Activated T-cell treated with anti-CD3 and anti-CD28 coated beads, Interleukin-2, amount 50 U/mL, for 48 hours (primary cell): Measurements from ENCODE around the gene GNAT3.

ENCODE experiments used
- DNase-seq, 2 experiments: peaks; one replicate each; pipeline ENCODE4 v3.0.0-alpha.2; 2020

The GNAT3 gene

GRCh38 chr7:80460857-80461256 lies 51.0 kb downstream of the GNAT3 start:
- no peak for DNase-seq

- DNase-seq, result no peak
Observed at GRCh38 chr7:80459776-80460510, 51.9 kb downstream of the GNAT3 start.

- DNase-seq, result no peak
Observed at GRCh38 chr7:80458822-80459725, 52.8 kb downstream of the GNAT3 start.

- no peak for DNase-seq
Observed at GRCh38 chr7:80453699-80454340, 58.0 kb downstream of the GNAT3 start.

GRCh38 chr7:80450621-80451308 lies 61.1 kb downstream of the GNAT3 start:
- no peak for DNase-seq

DNA sequence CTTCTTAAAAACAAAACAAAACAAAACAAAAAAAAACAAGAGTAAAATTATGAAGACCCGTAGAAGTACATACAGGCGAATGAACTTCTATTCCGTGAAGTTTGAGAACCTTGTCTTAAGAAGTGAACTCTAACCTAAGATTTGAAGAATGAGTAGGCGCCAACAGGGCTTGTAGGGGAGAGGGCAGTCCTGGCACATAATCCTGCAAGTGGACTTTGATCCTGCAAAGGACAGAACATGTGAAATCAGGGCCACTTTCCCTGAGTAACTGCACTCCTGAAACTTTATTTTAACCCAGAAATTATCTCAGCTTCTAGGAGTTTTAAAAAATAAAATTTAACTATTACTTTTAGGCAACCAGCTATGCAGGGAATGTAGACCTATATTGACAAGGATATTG lies 62.0 kb downstream of the GNAT3 start:
- DNase-seq, result no peak

DNA sequence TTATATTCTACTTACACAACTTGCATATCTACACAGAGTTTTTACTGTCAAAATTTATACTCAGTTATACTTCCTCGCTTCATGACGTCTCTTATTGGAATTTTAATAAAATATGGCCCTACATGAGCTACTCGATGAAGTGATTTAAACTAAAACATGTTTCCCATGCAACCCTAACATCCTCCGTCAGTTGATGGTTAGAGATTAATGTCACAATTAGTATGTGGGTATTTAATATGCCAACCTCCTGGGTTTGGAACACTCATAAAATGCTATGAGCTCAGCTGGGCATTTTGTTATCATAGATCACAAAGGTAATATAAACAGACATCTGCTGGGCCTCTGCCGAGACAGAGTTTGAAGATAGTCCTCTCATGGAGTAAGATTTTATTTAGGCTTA lies 66.5 kb downstream of the GNAT3 start:
- no peak for DNase-seq

GRCh38 chr7:80444811-80445210 lies 67.1 kb downstream of the GNAT3 start:
- DNase-seq, result no peak

GRCh38 chr7:80443325-80443724 lies 68.5 kb downstream of the GNAT3 start:
- DNase-seq, result no peak

DNA sequence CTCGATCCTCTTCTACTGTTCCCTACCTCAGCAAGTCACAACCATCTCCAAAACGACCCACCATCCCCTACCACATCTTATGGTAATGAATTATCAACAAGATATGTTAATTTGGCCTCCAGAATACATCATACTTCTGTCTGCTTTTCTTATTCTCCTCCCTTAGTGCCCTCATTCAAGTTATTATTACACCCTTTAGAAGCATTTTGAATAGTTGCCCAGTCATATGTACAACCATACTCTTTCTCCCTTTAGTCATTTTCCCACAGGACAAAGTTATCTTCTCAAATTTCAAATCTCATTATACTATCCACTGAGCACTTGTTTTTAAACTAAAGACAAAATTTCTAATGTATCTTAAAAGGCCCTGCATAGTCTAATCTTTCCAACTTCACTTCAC lies 71.0 kb downstream of the GNAT3 start:
- no peak for DNase-seq

GRCh38 chr7:80439894-80440821 lies 71.7 kb downstream of the GNAT3 start:
- DNase-seq, result no peak

DNA sequence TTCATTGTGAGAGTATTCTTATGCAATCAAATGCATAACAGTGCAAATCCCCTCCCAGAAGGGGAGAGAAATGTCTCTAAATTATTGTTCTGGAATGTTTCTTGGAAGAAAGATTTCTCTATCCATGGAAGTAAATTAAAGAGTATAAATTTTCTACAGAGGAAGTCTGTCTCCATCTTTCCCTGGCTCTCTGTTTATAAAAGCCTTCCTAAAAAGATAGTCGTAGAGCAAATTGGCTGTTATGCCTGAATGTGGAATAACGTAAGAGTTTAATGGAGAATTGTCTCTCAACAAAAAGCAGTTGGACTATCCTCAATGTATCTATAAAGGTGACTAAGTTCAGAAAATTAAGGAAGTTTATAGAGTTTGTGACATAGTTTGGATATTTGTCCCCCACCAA lies 76.3 kb downstream of the GNAT3 start:
- DNase-seq, result no peak

DNA sequence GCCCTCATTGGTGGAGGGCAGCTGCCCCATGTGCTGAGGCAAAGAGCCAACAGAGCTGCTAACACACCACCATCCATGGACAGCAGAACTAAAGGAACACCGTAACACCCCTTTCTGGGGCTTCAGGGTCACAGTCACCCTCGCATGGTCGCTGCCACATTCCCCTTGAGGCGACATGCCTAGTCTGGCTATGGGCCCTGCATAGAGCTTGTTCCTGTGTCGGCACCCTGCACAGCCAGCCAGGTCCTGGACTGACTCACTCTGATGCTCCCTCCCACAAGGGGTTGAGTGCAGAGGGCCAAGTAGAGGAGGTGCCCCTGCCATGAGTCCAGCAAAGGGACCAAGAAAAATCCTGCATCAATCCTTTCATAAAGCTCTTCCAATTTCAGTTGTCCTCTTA lies 77.8 kb downstream of the GNAT3 start:
- no peak for DNase-seq

DNA sequence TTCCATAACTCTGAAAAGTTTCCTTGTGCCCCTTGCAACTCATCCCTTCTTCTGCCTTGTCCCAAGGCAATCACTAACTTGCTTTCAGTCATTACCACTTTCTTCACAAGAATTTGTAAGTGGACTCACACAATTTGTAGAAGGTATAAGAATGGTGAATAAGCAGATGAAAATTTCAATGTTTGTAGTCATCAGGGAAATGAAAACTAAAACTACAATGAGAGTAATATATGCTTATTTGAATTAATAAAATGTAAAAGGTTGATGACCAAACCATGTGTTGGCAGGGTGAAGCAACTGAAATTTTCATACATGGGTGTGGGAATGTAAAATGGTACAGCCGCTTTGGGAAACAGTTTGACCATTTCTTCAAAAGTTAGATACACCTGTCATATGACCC lies 79.7 kb downstream of the GNAT3 start:
- DNase-seq, result no peak

- no peak for DNase-seq
Observed at GRCh38 chr7:80429181-80429580, 82.7 kb downstream of the GNAT3 start.

GRCh38 chr7:80428161-80429054 lies 83.5 kb downstream of the GNAT3 start:
- no peak for DNase-seq

DNA sequence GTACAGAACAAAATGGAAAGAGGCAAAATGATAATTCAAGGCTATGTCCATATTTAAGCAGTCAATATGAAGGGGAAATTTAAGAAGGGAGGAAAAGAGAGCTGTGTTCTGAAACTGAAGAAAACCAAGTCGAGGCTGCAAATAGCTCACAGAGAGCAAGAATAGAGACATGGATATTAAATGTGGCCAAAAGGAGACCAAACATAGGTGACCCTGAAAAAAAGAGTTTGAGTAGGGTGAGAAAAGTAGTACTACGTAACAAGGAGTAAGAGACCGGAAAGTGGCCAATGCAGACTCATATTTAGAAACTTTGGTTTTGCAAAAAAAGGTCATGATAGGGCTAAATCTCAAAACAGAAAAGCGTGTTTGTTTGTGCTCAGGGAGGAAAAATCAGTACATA lies 84.6 kb downstream of the GNAT3 start:
- DNase-seq, result no peak

DNA sequence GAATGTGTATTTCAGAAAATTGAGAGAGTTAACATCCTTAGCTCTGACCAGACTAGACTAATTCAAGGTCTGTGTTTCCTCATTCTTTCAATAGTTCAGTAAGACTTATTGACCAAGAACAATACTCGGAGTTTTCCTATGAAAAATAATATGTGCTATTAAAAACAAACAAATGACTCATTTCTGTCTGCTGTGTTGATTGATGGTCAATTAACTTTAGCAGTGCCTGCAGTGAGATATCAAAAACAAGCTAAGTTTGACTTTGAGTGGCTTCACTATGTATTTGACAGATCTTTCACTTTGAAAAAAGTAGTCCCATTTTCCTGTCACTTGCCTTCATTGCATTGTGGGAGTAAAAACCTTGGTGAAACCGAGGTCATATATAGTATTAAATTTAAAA lies 91.0 kb downstream of the GNAT3 start:
- DNase-seq, result no peak

DNA sequence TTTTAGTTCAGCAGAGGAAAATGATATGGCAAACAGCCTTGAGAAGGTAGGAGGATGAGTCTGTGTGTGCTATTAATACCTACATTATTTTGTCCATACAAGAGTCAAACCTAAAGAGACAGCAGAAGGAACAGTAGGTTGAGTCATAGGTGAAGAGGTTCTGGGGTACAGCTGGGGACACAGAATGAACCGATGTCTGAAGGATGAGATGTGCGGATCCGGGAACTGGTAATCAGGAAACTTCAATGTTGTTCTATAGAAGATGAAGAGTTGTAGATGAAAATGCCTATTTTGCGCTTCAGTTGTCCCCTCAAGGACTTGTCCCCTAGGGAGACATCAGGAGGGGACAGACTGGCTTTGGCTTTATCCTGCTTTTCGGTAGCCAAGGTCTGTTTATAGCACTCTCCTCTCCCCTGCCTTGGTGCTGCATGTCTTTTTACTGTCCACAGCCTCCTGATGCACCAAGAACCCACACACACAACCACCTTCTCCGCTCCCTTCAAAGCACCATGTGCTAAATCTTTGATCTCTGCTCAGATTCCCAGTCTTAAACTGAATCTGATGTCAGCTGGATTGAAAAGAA lies 94.6 kb downstream of the GNAT3 start:
- DNase-seq, result no peak

DNA sequence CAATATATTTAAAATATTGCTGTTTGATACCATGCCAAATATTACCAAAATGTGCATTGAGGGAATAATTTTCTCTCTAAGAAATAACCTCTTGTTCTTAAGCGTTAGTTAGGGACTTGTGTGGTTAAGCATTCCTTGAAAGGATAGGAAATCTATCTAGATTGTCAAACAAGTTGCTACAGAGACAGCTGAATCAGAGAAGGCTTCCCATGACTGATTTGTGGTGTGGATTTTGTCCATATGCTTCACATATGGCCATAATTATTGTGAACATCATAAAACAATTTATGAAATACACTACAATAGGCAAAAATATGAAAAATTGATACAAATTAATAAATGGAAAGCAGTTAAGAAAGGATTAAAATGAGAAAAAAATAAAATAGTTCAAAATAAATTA lies 96.3 kb downstream of the GNAT3 start:
- no peak for DNase-seq

- DNase-seq, result no peak
Observed at GRCh38 chr7:80415114-80415513, 96.8 kb downstream of the GNAT3 start.
